ENCODE measurements around the gene TMEM185B.

Gene TMEM185B

DNA sequence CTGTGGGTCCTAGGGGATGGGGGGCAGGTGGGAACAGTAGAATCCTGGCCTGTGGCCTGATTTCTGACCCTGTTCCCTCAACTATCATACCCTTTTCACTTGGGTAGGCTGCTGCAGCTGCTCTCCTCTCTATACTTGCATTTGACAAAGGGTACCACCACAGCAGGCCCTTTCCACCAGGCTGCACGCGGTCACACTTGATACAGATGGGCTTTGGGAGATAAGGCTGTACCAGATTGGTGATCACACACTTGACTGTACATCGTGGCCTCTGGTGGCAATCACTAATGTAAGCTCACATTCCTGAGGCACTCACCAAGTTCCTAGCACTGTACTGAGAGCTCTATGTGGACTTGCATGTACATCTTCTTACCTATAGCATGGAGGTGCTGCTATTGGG, 27.9 kb upstream of the TMEM185B start:
- H3K27ac ChIP-seq (replicated peaks), result no peak overlapping the region
- DNase-seq (ENCODE audit: low read depth in 1 of 2, low spot score in 1 of 2), result no peak
- no peaks in the 10 kb centered on the region for H3K27me3 ChIP-seq (ENCODE audit: insufficient read depth, poor library complexity, severe bottlenecking)
- no peak for TF ChIP-seq POLR2AphosphoS5 (IDR thresholded peaks at IDR 0.05; ENCODE audit: low read depth)
- H3K4me3 ChIP-seq (replicated peaks; ENCODE audit: insufficient read depth, low read length), result no peak overlapping the region

DNA sequence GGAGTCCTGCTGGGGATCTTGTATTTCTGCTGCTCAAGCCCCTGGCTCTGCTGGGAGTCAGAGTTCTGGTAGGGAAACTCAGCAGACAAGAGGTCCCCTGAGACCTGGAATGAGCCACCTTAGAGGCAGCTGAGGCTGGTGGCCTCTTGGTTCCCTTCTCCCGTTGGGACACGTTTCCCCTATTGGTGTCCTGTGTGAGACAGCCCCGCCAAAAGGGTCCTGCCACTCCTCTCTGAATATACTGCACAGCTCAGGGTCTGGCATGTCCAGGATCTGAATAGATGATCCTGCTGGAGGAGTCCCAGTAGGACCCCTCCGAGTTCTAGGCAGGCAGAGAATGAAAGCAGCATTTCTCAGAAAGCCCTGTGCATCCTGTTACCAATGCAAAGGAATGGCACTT, 27.4 kb upstream of the TMEM185B start:
- Histone ChIP-seq H3K27me3 (ENCODE audit: insufficient read depth, poor library complexity, severe bottlenecking) (no peaks in the 10 kb centered on the region), H3K4me3 (replicated peaks; ENCODE audit: insufficient read depth, low read length) (no peak overlapping the region), H3K27ac (replicated peaks) (no peak overlapping the region)
- TF ChIP-seq GABPA (IDR thresholded peaks at IDR 0.05; ENCODE audit: low read depth), result no peak
- no peak for TF ChIP-seq SPI1 (IDR thresholded peaks at IDR 0.05; ENCODE audit: borderline replicate concordance, low read depth)
- TF ChIP-seq CTCF (IDR thresholded peaks at IDR 0.05; ENCODE audit: insufficient read depth, low read length), result no peak
- TF ChIP-seq, protein P1, sequence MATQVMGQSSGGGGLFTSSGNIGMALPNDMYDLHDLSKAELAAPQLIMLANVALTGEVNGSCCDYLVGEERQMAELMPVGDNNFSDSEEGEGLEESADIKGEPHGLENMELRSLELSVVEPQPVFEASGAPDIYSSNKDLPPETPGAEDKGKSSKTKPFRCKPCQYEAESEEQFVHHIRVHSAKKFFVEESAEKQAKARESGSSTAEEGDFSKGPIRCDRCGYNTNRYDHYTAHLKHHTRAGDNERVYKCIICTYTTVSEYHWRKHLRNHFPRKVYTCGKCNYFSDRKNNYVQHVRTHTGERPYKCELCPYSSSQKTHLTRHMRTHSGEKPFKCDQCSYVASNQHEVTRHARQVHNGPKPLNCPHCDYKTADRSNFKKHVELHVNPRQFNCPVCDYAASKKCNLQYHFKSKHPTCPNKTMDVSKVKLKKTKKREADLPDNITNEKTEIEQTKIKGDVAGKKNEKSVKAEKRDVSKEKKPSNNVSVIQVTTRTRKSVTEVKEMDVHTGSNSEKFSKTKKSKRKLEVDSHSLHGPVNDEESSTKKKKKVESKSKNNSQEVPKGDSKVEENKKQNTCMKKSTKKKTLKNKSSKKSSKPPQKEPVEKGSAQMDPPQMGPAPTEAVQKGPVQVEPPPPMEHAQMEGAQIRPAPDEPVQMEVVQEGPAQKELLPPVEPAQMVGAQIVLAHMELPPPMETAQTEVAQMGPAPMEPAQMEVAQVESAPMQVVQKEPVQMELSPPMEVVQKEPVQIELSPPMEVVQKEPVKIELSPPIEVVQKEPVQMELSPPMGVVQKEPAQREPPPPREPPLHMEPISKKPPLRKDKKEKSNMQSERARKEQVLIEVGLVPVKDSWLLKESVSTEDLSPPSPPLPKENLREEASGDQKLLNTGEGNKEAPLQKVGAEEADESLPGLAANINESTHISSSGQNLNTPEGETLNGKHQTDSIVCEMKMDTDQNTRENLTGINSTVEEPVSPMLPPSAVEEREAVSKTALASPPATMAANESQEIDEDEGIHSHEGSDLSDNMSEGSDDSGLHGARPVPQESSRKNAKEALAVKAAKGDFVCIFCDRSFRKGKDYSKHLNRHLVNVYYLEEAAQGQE (IDR thresholded peaks at IDR 0.05; ENCODE audit: insufficient replicate concordance, low read depth), result no peak
- no peak for TF ChIP-seq POLR2AphosphoS5 (IDR thresholded peaks at IDR 0.05; ENCODE audit: low read depth)
- no peak for DNase-seq (ENCODE audit: low read depth in 1 of 2, low spot score in 1 of 2)

DNA sequence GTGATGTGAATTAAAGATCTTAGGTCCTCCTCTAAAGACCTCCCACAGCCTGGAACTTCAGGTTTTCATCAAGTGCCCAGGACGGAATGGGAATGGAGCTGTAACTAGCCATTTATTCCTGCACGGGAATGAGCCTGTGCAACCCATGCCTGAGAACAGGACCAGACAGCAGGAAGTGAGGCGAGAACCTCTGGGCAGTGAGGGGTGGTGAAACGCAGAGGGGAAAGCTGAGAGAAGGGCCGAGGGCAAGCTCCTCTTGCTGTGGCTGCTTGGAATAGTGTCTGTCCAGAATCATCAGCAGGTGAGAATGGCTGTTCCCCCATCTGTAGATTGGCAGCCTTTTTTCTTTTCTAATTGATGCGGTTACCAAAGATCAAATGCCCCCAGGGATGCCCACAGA, 24.7 kb upstream of the TMEM185B start:
- TF ChIP-seq GABPA (IDR thresholded peaks at IDR 0.05; ENCODE audit: low read depth), result no peak
- no peak for TF ChIP-seq CTCF (IDR thresholded peaks at IDR 0.05; ENCODE audit: insufficient read depth, low read length)
- no peak for TF ChIP-seq SPI1 (IDR thresholded peaks at IDR 0.05; ENCODE audit: borderline replicate concordance, low read depth)
- no peak for TF ChIP-seq POLR2AphosphoS5 (IDR thresholded peaks at IDR 0.05; ENCODE audit: low read depth)
- TF ChIP-seq, protein P1 (IDR thresholded peaks at IDR 0.05; ENCODE audit: insufficient replicate concordance, low read depth), result no peak
- Histone ChIP-seq H3K27ac (replicated peaks) (no peak overlapping the region), H3K4me3 (replicated peaks; ENCODE audit: insufficient read depth, low read length) (no peak overlapping the region), H3K27me3 (ENCODE audit: insufficient read depth, poor library complexity, severe bottlenecking) (no peaks in the 10 kb centered on the region)
- DNase-seq (ENCODE audit: low read depth in 1 of 2, low spot score in 1 of 2), result no peak

GRCh38 chr2:120246546-120247300, 23.5 kb upstream of the TMEM185B start:
- Histone ChIP-seq H3K27me3 (ENCODE audit: insufficient read depth, poor library complexity, severe bottlenecking) (no peaks in the 10 kb centered on the region), H3K4me3 (replicated peaks; ENCODE audit: insufficient read depth, low read length) (no peak overlapping the region), H3K27ac (replicated peaks) (no peak overlapping the region)
- DNase-seq (ENCODE audit: low read depth in 1 of 2, low spot score in 1 of 2), result no peak
- no peak for TF ChIP-seq POLR2AphosphoS5 (IDR thresholded peaks at IDR 0.05; ENCODE audit: low read depth)
- no peak for TF ChIP-seq CTCF (IDR thresholded peaks at IDR 0.05; ENCODE audit: insufficient read depth, low read length)
- TF ChIP-seq, protein P1 (IDR thresholded peaks at IDR 0.05; ENCODE audit: insufficient replicate concordance, low read depth), result no peak
- no peak for TF ChIP-seq GABPA (IDR thresholded peaks at IDR 0.05; ENCODE audit: low read depth)
- TF ChIP-seq SPI1 (IDR thresholded peaks at IDR 0.05; ENCODE audit: borderline replicate concordance, low read depth), result no peak

Measured in HL-60 (cell line).